Measurements from ENCODE around the gene PSMD11. TPM values are rescaled to one million over a fixed set of nuclear protein-coding genes. Genes with fewer than 3 reads are reported as not detected.
A peak's percentile ranks its signal among the peaks of the same experiment; 100 is the strongest.

Gene PSMD11
- total RNA-seq, 4 donors from 2014 or later = 10.8 to 89.3 (median 58.5) TPM

DNA sequence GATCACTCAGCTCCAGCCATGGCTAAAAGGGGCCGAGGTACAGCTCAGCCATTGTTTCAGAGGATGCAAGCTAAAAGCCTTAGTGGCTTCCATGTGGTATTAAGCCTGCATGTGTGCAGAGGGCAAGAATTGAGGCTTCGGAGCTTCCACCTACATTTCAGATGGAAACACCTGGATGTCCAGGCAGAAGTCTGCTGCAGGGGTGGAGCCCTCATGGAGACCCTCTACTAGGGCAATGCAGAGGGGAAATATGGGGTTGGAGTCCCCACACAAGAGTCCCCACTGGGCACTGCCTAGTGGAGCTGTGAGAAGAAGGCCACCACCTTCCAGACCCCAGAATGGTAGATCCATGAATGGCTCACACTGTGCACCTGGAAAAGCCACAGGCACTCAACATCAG, 14.7 kb upstream of the PSMD11 start:
- DNase-seq = no peak
- no peak overlapping the region for H3K4me3 ChIP-seq
- no peak overlapping the region for H3K27ac ChIP-seq
- no peaks in the 10 kb centered on the region for H3K27me3 ChIP-seq
- TF ChIP-seq POLR2A (IDR thresholded peaks at IDR 0.05) = no peak
- TF ChIP-seq, protein P1, sequence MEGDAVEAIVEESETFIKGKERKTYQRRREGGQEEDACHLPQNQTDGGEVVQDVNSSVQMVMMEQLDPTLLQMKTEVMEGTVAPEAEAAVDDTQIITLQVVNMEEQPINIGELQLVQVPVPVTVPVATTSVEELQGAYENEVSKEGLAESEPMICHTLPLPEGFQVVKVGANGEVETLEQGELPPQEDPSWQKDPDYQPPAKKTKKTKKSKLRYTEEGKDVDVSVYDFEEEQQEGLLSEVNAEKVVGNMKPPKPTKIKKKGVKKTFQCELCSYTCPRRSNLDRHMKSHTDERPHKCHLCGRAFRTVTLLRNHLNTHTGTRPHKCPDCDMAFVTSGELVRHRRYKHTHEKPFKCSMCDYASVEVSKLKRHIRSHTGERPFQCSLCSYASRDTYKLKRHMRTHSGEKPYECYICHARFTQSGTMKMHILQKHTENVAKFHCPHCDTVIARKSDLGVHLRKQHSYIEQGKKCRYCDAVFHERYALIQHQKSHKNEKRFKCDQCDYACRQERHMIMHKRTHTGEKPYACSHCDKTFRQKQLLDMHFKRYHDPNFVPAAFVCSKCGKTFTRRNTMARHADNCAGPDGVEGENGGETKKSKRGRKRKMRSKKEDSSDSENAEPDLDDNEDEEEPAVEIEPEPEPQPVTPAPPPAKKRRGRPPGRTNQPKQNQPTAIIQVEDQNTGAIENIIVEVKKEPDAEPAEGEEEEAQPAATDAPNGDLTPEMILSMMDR (IDR thresholded peaks at IDR 0.05) = no peak
- H3K36me3 ChIP-seq = no peaks in the 10 kb centered on the region
- intact Hi-C loops (cut with DNase I; ENCODE audit: low total_unique reads) = no loop called here
- no peaks in the 10 kb centered on the region for H3K9me3 ChIP-seq
- H3K4me1 ChIP-seq = no peaks in the 10 kb centered on the region

DNA sequence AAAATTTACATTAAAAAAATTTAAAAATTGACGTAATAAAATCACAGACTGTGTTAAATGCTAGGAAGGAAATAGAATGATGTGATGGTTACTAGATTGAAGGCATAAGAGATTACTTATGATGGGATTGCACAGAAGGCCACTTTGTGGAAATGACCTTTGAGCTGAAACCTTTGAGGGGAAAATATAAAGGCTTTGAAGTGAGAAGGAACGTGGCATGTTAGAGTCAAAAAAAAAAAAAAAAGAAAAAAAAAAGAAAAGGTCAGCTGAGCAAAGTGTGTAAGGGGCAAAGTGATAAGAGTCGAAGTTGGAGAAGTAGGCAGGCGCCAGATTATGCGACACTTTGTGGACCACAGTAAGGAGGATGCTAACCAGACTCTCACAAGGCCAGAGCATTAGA, 3.6 kb upstream of the PSMD11 start:
- no peaks in the 10 kb centered on the region for H3K36me3 ChIP-seq
- no peaks in the 10 kb centered on the region for H3K9me3 ChIP-seq
- no peak overlapping the region for H3K4me3 ChIP-seq
- no peak overlapping the region for H3K27ac ChIP-seq
- intact Hi-C loops (cut with DNase I; ENCODE audit: low total_unique reads) = no loop called here
- DNase-seq = no peak
- TF ChIP-seq, protein P1 (IDR thresholded peaks at IDR 0.05) = no peak
- no peak for TF ChIP-seq POLR2A (IDR thresholded peaks at IDR 0.05)
- no peaks in the 10 kb centered on the region for H3K27me3 ChIP-seq
- no peaks in the 10 kb centered on the region for H3K4me1 ChIP-seq

DNA sequence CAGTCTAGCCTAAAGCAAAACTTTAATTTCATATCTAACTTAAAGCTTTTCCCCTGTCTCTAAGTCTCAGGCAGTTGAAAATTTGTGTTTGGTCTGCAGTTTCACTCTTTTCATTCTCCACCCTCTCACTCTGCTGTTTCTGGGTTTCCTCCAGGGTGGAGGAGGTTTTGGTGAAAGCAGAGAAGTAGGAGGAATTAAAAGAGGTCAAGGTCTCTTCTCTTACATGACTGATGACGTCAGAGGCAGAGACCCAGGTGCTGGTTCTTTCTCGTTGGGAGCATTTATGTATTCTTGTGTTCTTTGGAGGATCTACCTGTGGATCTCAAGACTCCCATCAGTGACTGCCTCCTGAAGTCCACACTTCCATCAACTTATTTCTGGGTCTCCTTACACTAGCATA, 2.4 kb upstream of the PSMD11 start:
- TF ChIP-seq, protein P1 (IDR thresholded peaks at IDR 0.05) = no peak
- no peak for TF ChIP-seq POLR2A (IDR thresholded peaks at IDR 0.05)
- Histone ChIP-seq H3K9me3 (no peaks in the 10 kb centered on the region), H3K36me3 (no peaks in the 10 kb centered on the region), H3K27ac (no peak overlapping the region), H3K4me3 (no peak overlapping the region), H3K4me1 (no peaks in the 10 kb centered on the region), H3K27me3 (no peaks in the 10 kb centered on the region)
- DNase-seq = no peak
- intact Hi-C loops (cut with DNase I; ENCODE audit: low total_unique reads) = no loop called here

DNA sequence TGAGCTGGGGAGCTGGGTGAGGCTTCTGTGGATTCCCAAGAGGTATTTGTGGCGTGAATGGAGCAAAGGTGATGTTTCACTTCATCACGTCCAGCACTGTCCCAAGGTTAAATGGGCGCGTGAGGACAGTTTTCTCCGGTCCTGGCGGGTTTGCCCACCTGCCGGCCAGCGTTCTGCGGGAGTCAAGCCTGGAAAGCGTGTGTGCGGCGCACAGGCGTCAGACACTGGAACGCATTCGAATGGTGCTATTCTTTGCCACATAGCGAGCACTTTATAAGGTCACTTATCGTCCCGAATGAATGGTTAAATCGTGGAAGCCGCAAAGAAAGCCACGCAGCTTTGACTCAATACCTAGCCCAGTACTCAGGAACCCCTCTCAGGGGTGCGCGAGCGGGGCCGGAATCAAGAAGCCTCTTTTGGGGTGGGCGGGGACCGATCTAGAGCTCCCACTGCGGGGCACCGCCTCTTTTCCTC, 446 bp upstream of the PSMD11 start:
- TF ChIP-seq, protein P1 (IDR thresholded peaks at IDR 0.05) = no peak
- TF ChIP-seq POLR2A (IDR thresholded peaks at IDR 0.05) = no peak
- peak overlapping the region; percentile 67 to 90 for H3K4me3 ChIP-seq
- no peak for DNase-seq
- H3K4me1 ChIP-seq = no peaks in the 10 kb centered on the region
- intact Hi-C loops (cut with DNase I; ENCODE audit: low total_unique reads) = no loop called here
- no peaks in the 10 kb centered on the region for H3K9me3 ChIP-seq
- H3K27ac ChIP-seq = no peak overlapping the region
- H3K27me3 ChIP-seq = no peaks in the 10 kb centered on the region
- no peaks in the 10 kb centered on the region for H3K36me3 ChIP-seq

DNA sequence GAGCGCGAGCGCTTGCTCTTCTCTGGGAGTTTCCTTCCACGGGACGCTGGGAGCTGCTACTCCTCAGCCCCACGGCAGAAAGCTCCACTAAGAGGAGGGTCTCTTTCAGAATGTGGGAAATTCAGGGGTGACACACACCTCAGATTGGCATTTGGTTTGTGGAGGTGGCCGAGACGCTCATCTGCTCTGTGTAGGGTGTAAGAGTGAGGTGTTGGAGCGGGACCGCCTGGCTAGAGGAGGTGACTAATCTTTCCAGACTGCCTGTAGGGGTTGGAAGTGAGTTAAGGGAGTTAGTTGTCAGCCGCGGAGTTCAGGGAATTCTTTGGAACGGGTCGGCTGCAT, 735 bp downstream of the PSMD11 start:
- TF ChIP-seq, protein P1 (IDR thresholded peaks at IDR 0.05) = no peak
- TF ChIP-seq POLR2A (IDR thresholded peaks at IDR 0.05) = no peak
- DNase-seq = no peak
- no peaks in the 10 kb centered on the region for H3K36me3 ChIP-seq
- no peaks in the 10 kb centered on the region for H3K4me1 ChIP-seq
- peak overlapping the region; percentile 67 to 79 for H3K27ac ChIP-seq
- H3K9me3 ChIP-seq = no peaks in the 10 kb centered on the region
- H3K4me3 ChIP-seq = peak overlapping the region; percentile 67 to 90
- intact Hi-C loops (cut with DNase I; ENCODE audit: low total_unique reads) = no loop called here
- H3K27me3 ChIP-seq = no peaks in the 10 kb centered on the region

Data from uterus (tissue), 4 donors.